ENCODE data around the gene CDK5. TPM values are rescaled to one million over a fixed set of nuclear protein-coding genes. Genes with fewer than 3 reads are reported as not detected.

CDK5 gene
- total RNA-seq, 1 experiment from 2014 or later, result 23.5 TPM

GRCh38 chr7:151088019-151088855 is 30.5 kb upstream of the CDK5 start:
- H3K27me3 Mint-ChIP-seq (ENCODE audit: unreplicated experiment), result no peaks in the 10 kb centered on the region
- BruUV-seq (replicated peaks), result TSS peak; percentile 28
- peak overlapping the region; percentile 87 for H3K4me3 Mint-ChIP-seq (ENCODE audit: low read depth, unreplicated experiment)
- CTCF ChIA-PET, result interaction anchor here (0.5 to 1.4 kb wide), 3 partner anchors 17 to 60 kb away, joined by 3 to 5 read pairs (median 4); partner anchors contain the start of gene ABCB8
- no peak for DNase-seq
- intact Hi-C loops (cut with micrococcal nuclease; ENCODE audit: unreplicated experiment), result loop anchor here (1.0 kb wide), 1 partner anchor 23 kb away; no protein-coding TSS in a partner anchor
- no peak for TF ChIP-seq CTCF (IDR thresholded peaks at IDR 0.05; ENCODE audit: unreplicated experiment)
- peaks cover 49% of the 10 kb centered on the region for H3K36me3 Mint-ChIP-seq (ENCODE audit: insufficient read depth, unreplicated experiment)
- H3K4me1 Mint-ChIP-seq (ENCODE audit: low read depth, unreplicated experiment), result peaks cover 35% of the 10 kb centered on the region
- H3K27ac Mint-ChIP-seq (ENCODE audit: unreplicated experiment), result no peak overlapping the region
- no peaks in the 10 kb centered on the region for H3K9me3 Mint-ChIP-seq (ENCODE audit: low read depth, unreplicated experiment)

GRCh38 chr7:151087245-151088018 is 29.7 kb upstream of the CDK5 start:
- Mint-ChIP-seq H3K9me3 (ENCODE audit: low read depth, unreplicated experiment) (no peaks in the 10 kb centered on the region), H3K27ac (ENCODE audit: unreplicated experiment) (no peak overlapping the region)
- peak; percentile 59 for DNase-seq

GRCh38 chr7:151086802-151087244 is 29.1 kb upstream of the CDK5 start:
- Mint-ChIP-seq H3K36me3 (ENCODE audit: insufficient read depth, unreplicated experiment) (peaks cover 63% of the 10 kb centered on the region), H3K4me1 (ENCODE audit: low read depth, unreplicated experiment) (peaks cover 47% of the 10 kb centered on the region), H3K9me3 (ENCODE audit: low read depth, unreplicated experiment) (no peaks in the 10 kb centered on the region), H3K27ac (ENCODE audit: unreplicated experiment) (no peak overlapping the region), H3K4me3 (ENCODE audit: low read depth, unreplicated experiment) (peak overlapping the region; percentile 87), H3K27me3 (ENCODE audit: unreplicated experiment) (no peaks in the 10 kb centered on the region)
- no TSS peak for BruUV-seq (replicated peaks)
- intact Hi-C loops (cut with micrococcal nuclease; ENCODE audit: unreplicated experiment), result no loop called here
- CTCF ChIA-PET, result no interaction called here
- DNase-seq, result no peak
- no peak for TF ChIP-seq CTCF (IDR thresholded peaks at IDR 0.05; ENCODE audit: unreplicated experiment)

More at GRCh38 chr7:151087245-151088018, 29.7 kb upstream of the CDK5 start:
- TF ChIP-seq CTCF (IDR thresholded peaks at IDR 0.05; ENCODE audit: unreplicated experiment), result no peak
- BruUV-seq (replicated peaks), result no TSS peak
- intact Hi-C loops (cut with micrococcal nuclease; ENCODE audit: unreplicated experiment), result loop anchor here (1.0 kb wide), 1 partner anchor 24 kb away; no protein-coding TSS in a partner anchor
- H3K4me1 Mint-ChIP-seq (ENCODE audit: low read depth, unreplicated experiment), result peaks cover 42% of the 10 kb centered on the region
- CTCF ChIA-PET, result interaction anchor here (0.6 to 1.4 kb wide), 2 partner anchors 20 to 59 kb away, joined by 3 to 4 read pairs; partner anchors contain the start of gene ABCB8
- peak overlapping the region; percentile 87 for H3K4me3 Mint-ChIP-seq (ENCODE audit: low read depth, unreplicated experiment)
- H3K27me3 Mint-ChIP-seq (ENCODE audit: unreplicated experiment), result no peaks in the 10 kb centered on the region
- peaks cover 58% of the 10 kb centered on the region for H3K36me3 Mint-ChIP-seq (ENCODE audit: insufficient read depth, unreplicated experiment)

Measured in Calu3 (cell line).